IMR-90 (cell line): ENCODE measurements around the gene LRRK2. TPM values are rescaled to one million over a fixed set of nuclear protein-coding genes. Genes with fewer than 3 reads are reported as not detected.

Experiments
- ATAC-seq: fragments of 200-7000 bp; cut with Tn5 transposase; 2 replicates; pipeline ENCODE4 v1.9.1; 2020; ENCODE audit warnings: low read depth, mild to moderate bottlenecking, moderate library complexity
- BruUV-seq: library from RNA; stranded (reverse); fragments of 400-500 nt; replicated peaks from 2 replicates; lab custom pipeline; 2021; lab: Mats Ljungman, UMichigan
- CTCF ChIA-PET: fragments of 300-600 bp; formaldehyde crosslinking; extraction: SDS; loops from one replicate; lab custom pipeline; 2021; ENCODE audit warnings: antibody characterized with exemption; lab: Yijun Ruan, JAX
- POLR2A ChIA-PET: fragments of 300-600 bp; sonication (Branson Sonifier 250); formaldehyde crosslinking; loops from one replicate; lab custom pipeline; 2022; ENCODE audit warnings: antibody characterized with exemption; ENCODE audit not compliant: unreplicated experiment; lab: Charles Lee
- DNase-seq: peaks from one replicate; pipeline ENCODE4 v3.0.0; 2013
- H2AFZ ChIP-seq: replicated peaks from 2 replicates; pipeline ENCODE3; 2013; ENCODE audit warnings: low read length, mild to moderate bottlenecking; ENCODE audit not compliant: poor library complexity
- H2AK5ac ChIP-seq: 2 replicates; pipeline ENCODE4 v1.6.1; 2013; ENCODE audit warnings: low read depth, low read length, inconsistent platforms
- H2AK9ac ChIP-seq: replicated peaks from 2 replicates; pipeline ENCODE3; 2013; ENCODE audit warnings: mild to moderate bottlenecking, low read depth, low read length, moderate library complexity; ENCODE audit not compliant: poor library complexity
- H2BK120ac ChIP-seq: 2 replicates; pipeline ENCODE4 v1.6.1; 2013; ENCODE audit warnings: low read depth, low read length, inconsistent platforms
- H2BK15ac ChIP-seq: 3 replicates; pipeline ENCODE4 v1.6.1; 2013; ENCODE audit warnings: low read depth, low read length, inconsistent platforms
- H2BK20ac ChIP-seq: 2 replicates; pipeline ENCODE4 v1.6.1; 2013; ENCODE audit warnings: low read depth, mild to moderate bottlenecking, inconsistent platforms, low read length, moderate library complexity
- H2BK5ac ChIP-seq: 2 replicates; pipeline ENCODE4 v1.6.1; 2013; ENCODE audit warnings: mild to moderate bottlenecking, low read depth, low read length, inconsistent platforms; ENCODE audit not compliant: poor library complexity, severe bottlenecking
- H3K14ac ChIP-seq: replicated peaks from 2 replicates; pipeline ENCODE4 v1.6.1; 2013; ENCODE audit warnings: low read depth, low read length, inconsistent platforms
- H3K18ac ChIP-seq: 2 replicates; pipeline ENCODE4 v1.6.1; 2013; ENCODE audit warnings: low read depth, low read length, control low read depth
- H3K23ac ChIP-seq: 2 replicates; pipeline ENCODE4 v1.6.1; 2013; ENCODE audit warnings: low read depth, low read length, inconsistent platforms
- H3K27ac ChIP-seq: 2 replicates; pipeline ENCODE4 v1.5.1; 2013; ENCODE audit warnings: mild to moderate bottlenecking, control low read depth, low read length; ENCODE audit not compliant: insufficient read depth
- H3K27me3 ChIP-seq: 2 replicates; pipeline ENCODE4 v1.6.1; 2013; ENCODE audit warnings: low read length; ENCODE audit not compliant: control insufficient read depth, insufficient read depth
- H3K36me3 ChIP-seq: 2 replicates; pipeline ENCODE4 v1.6.1; 2013; ENCODE audit warnings: low read length, mixed read lengths; ENCODE audit not compliant: control insufficient read depth, insufficient read depth
- H3K4ac ChIP-seq: 2 replicates; pipeline ENCODE4 v1.6.1; 2013; ENCODE audit warnings: low read depth, low read length, inconsistent platforms
- H3K4me1 ChIP-seq: 2 replicates; pipeline ENCODE4 v1.6.1; 2013; ENCODE audit warnings: low read length, mixed read lengths; ENCODE audit not compliant: control insufficient read depth, insufficient read depth
- H3K4me2 ChIP-seq: 2 replicates; pipeline ENCODE4 v1.6.1; 2013; ENCODE audit warnings: low read depth, mild to moderate bottlenecking, control low read depth, low read length, moderate library complexity
- H3K4me3 ChIP-seq: 2 replicates; pipeline ENCODE4 v1.5.1; 2013; ENCODE audit warnings: low read depth, mild to moderate bottlenecking, control low read depth, low read length, moderate library complexity; ENCODE audit not compliant: insufficient read depth
- H3K56ac ChIP-seq: 2 replicates; pipeline ENCODE4 v1.6.1; 2013; ENCODE audit warnings: low read length, inconsistent platforms; ENCODE audit not compliant: insufficient read depth; ENCODE audit errors: extremely low read depth
- H3K79me1 ChIP-seq, 2 experiments: 2 replicates each; pipeline ENCODE4 v1.6.1; 2013; ENCODE audit warnings: low read length in 2 of 2, inconsistent platforms in 1 of 2, low read depth in 1 of 2
- H3K9ac ChIP-seq: 2 replicates; pipeline ENCODE4 v1.6.1; 2013; ENCODE audit warnings: low read depth, low read length, control low read depth
- H3K9me1 ChIP-seq: 2 replicates; pipeline ENCODE4 v1.6.1; 2013; ENCODE audit warnings: low read length, inconsistent platforms; ENCODE audit not compliant: insufficient read depth
- H3K9me3 ChIP-seq: 2 replicates; pipeline ENCODE4 v1.6.1; 2013; ENCODE audit warnings: low read length; ENCODE audit not compliant: control insufficient read depth, insufficient read depth
- H4K20me1 ChIP-seq: 2 replicates; pipeline ENCODE4 v1.6.1; 2013; ENCODE audit warnings: low read length, inconsistent platforms; ENCODE audit not compliant: insufficient read depth
- H4K5ac ChIP-seq: 2 replicates; pipeline ENCODE4 v1.6.1; 2013; ENCODE audit warnings: mild to moderate bottlenecking, low read depth, low read length, control low read depth
- H4K8ac ChIP-seq, 2 experiments: 2 replicates each; pipeline ENCODE4 v1.6.1; 2013; ENCODE audit warnings: low read depth in 2 of 2, low read length in 2 of 2, control low read depth in 1 of 2, inconsistent platforms in 1 of 2
- H4K91ac ChIP-seq: 2 replicates; pipeline ENCODE4 v1.6.1; 2013; ENCODE audit warnings: low read depth, low read length, inconsistent platforms; ENCODE audit not compliant: insufficient read depth
- BHLHE40 ChIP-seq: fragments of 150-350 bp; IDR thresholded peaks from 2 replicates; pipeline ENCODE4 v1.6.1; 2016; ENCODE audit warnings: mild to moderate bottlenecking, low read depth, low read length
- CEBPB ChIP-seq: IDR thresholded peaks from 2 replicates; pipeline ENCODE4 v1.6.1; 2012; ENCODE audit warnings: low read depth, low read length, improper control_type of control experiment
- CHD1 ChIP-seq: IDR thresholded peaks from 2 replicates; pipeline ENCODE4 v1.6.1; 2012; ENCODE audit warnings: low read depth, low read length, improper control_type of control experiment
- FOS ChIP-seq: fragments of 150-350 bp; IDR thresholded peaks from 2 replicates; pipeline ENCODE4 v1.6.1; 2016; ENCODE audit warnings: low read depth, low read length
- MAFK ChIP-seq: IDR thresholded peaks from 2 replicates; pipeline ENCODE4 v1.6.1; 2012; ENCODE audit warnings: low read depth, low read length, improper control_type of control experiment
- MAZ ChIP-seq: IDR thresholded peaks from 2 replicates; pipeline ENCODE4 v1.6.1; 2012; ENCODE audit warnings: low read depth, mild to moderate bottlenecking, low read length, improper control_type of control experiment, moderate library complexity, borderline replicate concordance
- MXI1 ChIP-seq: IDR thresholded peaks from 2 replicates; pipeline ENCODE4 v1.6.1; 2012; ENCODE audit warnings: low read depth, mild to moderate bottlenecking, low read length, moderate library complexity, borderline replicate concordance
- NFE2L2 ChIP-seq: fragments of 150-350 bp; IDR thresholded peaks from 2 replicates; pipeline ENCODE4 v1.6.1; 2016; ENCODE audit warnings: low read depth, mild to moderate bottlenecking, low read length
- POLR2A ChIP-seq: IDR thresholded peaks from 2 replicates; pipeline ENCODE4 v1.6.1; 2012; ENCODE audit warnings: mild to moderate bottlenecking, low read depth, low read length
- RAD21 ChIP-seq: IDR thresholded peaks from 2 replicates; pipeline ENCODE4 v1.6.1; 2012; ENCODE audit warnings: low read length, improper control_type of control experiment
- RCOR1 ChIP-seq: IDR thresholded peaks from 2 replicates; pipeline ENCODE4 v1.6.1; 2012; ENCODE audit warnings: mild to moderate bottlenecking, low read length, improper control_type of control experiment; ENCODE audit not compliant: insufficient replicate concordance
- SMC3 ChIP-seq: fragments of 150-350 bp; IDR thresholded peaks from 2 replicates; pipeline ENCODE4 v1.6.1; 2016; ENCODE audit warnings: low read depth, mild to moderate bottlenecking, antibody characterized with exemption, low read length, moderate library complexity
- WGBS, 2 experiments: methylation state at CpG; one replicate each; pipeline versions ENCODE4 v1.1.5 to v1.1.7; 2013; ENCODE audit warnings: missing lambda C conversion rate in 2 of 2; ENCODE audit not compliant: insufficient read length in 1 of 2; ENCODE audit errors: extremely low coverage in 2 of 2; 5-methylcytosine and 5-hydroxymethylcytosine counted together
- dilution Hi-C: fragments of 300-500 bp; cut with HindIII; formaldehyde crosslinking; loops from one replicate; pipeline ENCODE4 v1.14.3; 2018; ENCODE audit warnings: low sequenced_read_pairs; ENCODE audit not compliant: unreplicated experiment
- in situ Hi-C: fragments of 300-500 bp; cut with MboI; formaldehyde crosslinking; loops from 3 replicates; pipeline ENCODE4 v1.14.3; 2019; ENCODE audit warnings: low sequenced_read_pairs, inconsistent platforms, mixed read lengths
- intact Hi-C: fragments of 100-400 bp; cut with micrococcal nuclease; formaldehyde crosslinking; loops from 2 replicates; pipeline ENCODE4 v1.10.0; 2022
- polyA plus RNA-seq, 3 experiments: library from polyadenylated mRNA; depleted of rRNA; stranded (reverse); fragments of >200 nt; gene quantifications; 2 replicates each; pipeline ENCODE4 v1.2.3, GENCODE V29; 2012; ENCODE audit warnings: low replicate concordance in 1 of 3
- total RNA-seq: library from RNA; depleted of rRNA; stranded (reverse); fragments of >200 nt; gene quantifications from 2 replicates; pipeline ENCODE4 v1.2.3, GENCODE V29; 2012
- TF ChIP-seq, protein P1 (sequence below): fragments of 150-350 bp; IDR thresholded peaks from 2 replicates; pipeline ENCODE4 v1.6.1; 2017; ENCODE audit warnings: mild to moderate bottlenecking, antibody characterized with exemption, low read length, low read depth
- TF ChIP-seq, protein P2 (sequence below): conservative IDR thresholded peaks from 2 replicates; pipeline ENCODE4 v1.5.1; 2012; ENCODE audit warnings: mild to moderate bottlenecking, low read depth, low read length, improper control_type of control experiment
- TF ChIP-seq, protein P3 (sequence below): fragments of 150-350 bp; IDR thresholded peaks from 2 replicates; pipeline ENCODE4 v1.6.1; 2016; ENCODE audit warnings: low read depth, mild to moderate bottlenecking, low read length, moderate library complexity, borderline replicate concordance

The LRRK2 gene
- total and polyA plus RNA-seq, 2 of the 4 experiments (the other 2 are of a cell fraction), result 0.17 to 0.54 TPM

DNA sequence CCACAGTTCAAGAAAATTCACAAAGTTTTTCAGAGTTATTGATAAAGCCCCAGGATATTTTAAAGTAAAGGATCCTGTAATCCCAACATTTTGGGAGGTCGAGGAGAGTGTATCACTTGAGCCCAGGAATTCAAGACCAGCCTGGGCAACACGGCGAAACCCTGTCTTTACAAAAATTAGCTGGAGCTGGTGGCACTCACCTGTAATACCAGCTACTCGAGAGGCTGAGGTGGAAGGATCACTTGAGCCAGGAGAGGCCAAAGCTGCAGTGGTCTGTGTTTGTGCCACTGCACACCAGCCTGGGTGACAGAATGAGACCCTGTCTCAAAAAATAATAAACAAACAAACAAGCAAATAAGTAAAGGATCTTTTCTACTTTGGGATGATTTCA is 39.5 kb upstream of the LRRK2 start:
- ChIA-PET POLR2A (no interaction called here), CTCF (no interaction called here)
- in situ Hi-C loops, result no loop called here
- H2AK9ac ChIP-seq, result no peak overlapping the region
- H3K27ac ChIP-seq, result no peak overlapping the region
- H3K9me1 ChIP-seq, result no peaks in the 10 kb centered on the region
- 0% methylated on average over 1 of the region's 4 CpGs; no CpG with 5 or more reads in 1 of the 2 experiments for WGBS, 2 experiments
- no peaks in the 10 kb centered on the region for H3K36me3 ChIP-seq
- no peak overlapping the region for H3K4ac ChIP-seq
- no peaks in the 10 kb centered on the region for H4K20me1 ChIP-seq
- 0 out of 2 replicates have a peak, but pooled peaks cover 2% of the 10 kb centered on the region for H3K9me3 ChIP-seq
- intact Hi-C loops, result no loop called here
- H3K27me3 ChIP-seq, result no peaks in the 10 kb centered on the region
- no peak overlapping the region for H3K4me3 ChIP-seq
- DNase-seq, result no peak
- H3K9ac ChIP-seq, result no peak overlapping the region
- H2BK20ac ChIP-seq, result no peak overlapping the region
- no peak overlapping the region for H2BK120ac ChIP-seq
- H3K56ac ChIP-seq, result no peak overlapping the region
- no peaks in the 10 kb centered on the region for H3K79me1 ChIP-seq
- H3K4me1 ChIP-seq, result no peaks in the 10 kb centered on the region
- H3K18ac ChIP-seq, result no peak overlapping the region
- H2AFZ ChIP-seq, result no peak overlapping the region
- no peak overlapping the region for H3K23ac ChIP-seq
- no peak overlapping the region for H4K8ac ChIP-seq
- H3K4me2 ChIP-seq, result no peak overlapping the region
- no peak overlapping the region for H2BK5ac ChIP-seq
- no peak overlapping the region for H4K91ac ChIP-seq
- no peak overlapping the region for H4K5ac ChIP-seq
- no peak for ATAC-seq
- no peak overlapping the region for H2BK15ac ChIP-seq
- dilution Hi-C loops, result no loop called here
- BruUV-seq, result no TSS peak
- TF ChIP-seq MXI1 (no peak), CHD1 (no peak), BHLHE40 (no peak), RCOR1 (no peak), POLR2A (no peak), CEBPB (no peak), FOS (no peak), NFE2L2 (no peak), SMC3 (no peak), MAZ (no peak), RAD21 (no peak), MAFK (no peak)
- TF ChIP-seq, protein P1, sequence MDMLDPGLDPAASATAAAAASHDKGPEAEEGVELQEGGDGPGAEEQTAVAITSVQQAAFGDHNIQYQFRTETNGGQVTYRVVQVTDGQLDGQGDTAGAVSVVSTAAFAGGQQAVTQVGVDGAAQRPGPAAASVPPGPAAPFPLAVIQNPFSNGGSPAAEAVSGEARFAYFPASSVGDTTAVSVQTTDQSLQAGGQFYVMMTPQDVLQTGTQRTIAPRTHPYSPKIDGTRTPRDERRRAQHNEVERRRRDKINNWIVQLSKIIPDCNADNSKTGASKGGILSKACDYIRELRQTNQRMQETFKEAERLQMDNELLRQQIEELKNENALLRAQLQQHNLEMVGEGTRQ, result no peak
- TF ChIP-seq, protein P2, sequence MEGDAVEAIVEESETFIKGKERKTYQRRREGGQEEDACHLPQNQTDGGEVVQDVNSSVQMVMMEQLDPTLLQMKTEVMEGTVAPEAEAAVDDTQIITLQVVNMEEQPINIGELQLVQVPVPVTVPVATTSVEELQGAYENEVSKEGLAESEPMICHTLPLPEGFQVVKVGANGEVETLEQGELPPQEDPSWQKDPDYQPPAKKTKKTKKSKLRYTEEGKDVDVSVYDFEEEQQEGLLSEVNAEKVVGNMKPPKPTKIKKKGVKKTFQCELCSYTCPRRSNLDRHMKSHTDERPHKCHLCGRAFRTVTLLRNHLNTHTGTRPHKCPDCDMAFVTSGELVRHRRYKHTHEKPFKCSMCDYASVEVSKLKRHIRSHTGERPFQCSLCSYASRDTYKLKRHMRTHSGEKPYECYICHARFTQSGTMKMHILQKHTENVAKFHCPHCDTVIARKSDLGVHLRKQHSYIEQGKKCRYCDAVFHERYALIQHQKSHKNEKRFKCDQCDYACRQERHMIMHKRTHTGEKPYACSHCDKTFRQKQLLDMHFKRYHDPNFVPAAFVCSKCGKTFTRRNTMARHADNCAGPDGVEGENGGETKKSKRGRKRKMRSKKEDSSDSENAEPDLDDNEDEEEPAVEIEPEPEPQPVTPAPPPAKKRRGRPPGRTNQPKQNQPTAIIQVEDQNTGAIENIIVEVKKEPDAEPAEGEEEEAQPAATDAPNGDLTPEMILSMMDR, result no peak
- TF ChIP-seq, protein P3, sequence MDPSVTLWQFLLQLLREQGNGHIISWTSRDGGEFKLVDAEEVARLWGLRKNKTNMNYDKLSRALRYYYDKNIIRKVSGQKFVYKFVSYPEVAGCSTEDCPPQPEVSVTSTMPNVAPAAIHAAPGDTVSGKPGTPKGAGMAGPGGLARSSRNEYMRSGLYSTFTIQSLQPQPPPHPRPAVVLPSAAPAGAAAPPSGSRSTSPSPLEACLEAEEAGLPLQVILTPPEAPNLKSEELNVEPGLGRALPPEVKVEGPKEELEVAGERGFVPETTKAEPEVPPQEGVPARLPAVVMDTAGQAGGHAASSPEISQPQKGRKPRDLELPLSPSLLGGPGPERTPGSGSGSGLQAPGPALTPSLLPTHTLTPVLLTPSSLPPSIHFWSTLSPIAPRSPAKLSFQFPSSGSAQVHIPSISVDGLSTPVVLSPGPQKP, result no peak
- no peak overlapping the region for H3K14ac ChIP-seq
- no peak overlapping the region for H2AK5ac ChIP-seq
